LHCN-M2 (cell line): Measurements from ENCODE around the gene ADGRE2. TPM values are rescaled to one million over a fixed set of nuclear protein-coding genes. Genes with fewer than 3 reads are reported as not detected.

Source experiments
- total RNA-seq: library from RNA; depleted of rRNA; stranded (reverse); fragments of >200 nt; gene quantifications from 2 replicates; pipeline ENCODE4 v1.2.3, GENCODE V29; 2014; rRNA removed

Gene ADGRE2
- total RNA-seq, 1 experiment from 2014 or later: 2.8 TPM

Other genes starting within 250 kb of the ADGRE2 start
- gene TECR, start 249.0 kb downstream of the ADGRE2 start, total RNA-seq: 59.6 and 79.7 TPM in 2 replicates
- 255 and 341 TPM in 2 replicates for gene NDUFB7, start 206.5 kb downstream of the ADGRE2 start, total RNA-seq
- not detected in 2 replicates for gene CLEC17A, start 195.5 kb downstream of the ADGRE2 start, total RNA-seq
- not detected in 2 replicates for gene ADGRE3, start 103.7 kb downstream of the ADGRE2 start, total RNA-seq
- gene ZNF333, start 88.5 kb downstream of the ADGRE2 start, total RNA-seq: 12.9 and 16.9 TPM in 2 replicates
- 0.06 and 0.34 TPM in 2 replicates for gene OR7A5, start 56.6 kb upstream of the ADGRE2 start, total RNA-seq
- 0.06 and 0.23 TPM in 2 replicates for gene OR7C1, start 56.6 kb upstream of the ADGRE2 start, total RNA-seq
- gene OR7A10, start 70.4 kb upstream of the ADGRE2 start, total RNA-seq: not detected in 2 replicates
- not detected in 2 replicates for gene OR7A17, start 107.6 kb upstream of the ADGRE2 start, total RNA-seq
- not detected in 2 replicates for gene OR7C2, start 162.9 kb upstream of the ADGRE2 start, total RNA-seq
- not detected in 2 replicates for gene SLC1A6, start 201.3 kb upstream of the ADGRE2 start, total RNA-seq